ENCODE measurements around the gene FAM83E.
A peak's percentile ranks its signal among the peaks of the same experiment; 100 is the strongest.

FAM83E gene

GRCh38 chr19:48628486-48629296, 13.8 kb upstream of the FAM83E start:
- DNase-seq (ENCODE audit: low read depth, low spot score), result no peak

GRCh38 chr19:48627865-48628314, 13.0 kb upstream of the FAM83E start:
- no peak for DNase-seq (ENCODE audit: low read depth, low spot score)

GRCh38 chr19:48627201-48627864, 12.5 kb upstream of the FAM83E start:
- no peak for DNase-seq (ENCODE audit: low read depth, low spot score)

GRCh38 chr19:48625891-48626327, 11.0 kb upstream of the FAM83E start:
- no peak for DNase-seq (ENCODE audit: low read depth, low spot score)

DNA sequence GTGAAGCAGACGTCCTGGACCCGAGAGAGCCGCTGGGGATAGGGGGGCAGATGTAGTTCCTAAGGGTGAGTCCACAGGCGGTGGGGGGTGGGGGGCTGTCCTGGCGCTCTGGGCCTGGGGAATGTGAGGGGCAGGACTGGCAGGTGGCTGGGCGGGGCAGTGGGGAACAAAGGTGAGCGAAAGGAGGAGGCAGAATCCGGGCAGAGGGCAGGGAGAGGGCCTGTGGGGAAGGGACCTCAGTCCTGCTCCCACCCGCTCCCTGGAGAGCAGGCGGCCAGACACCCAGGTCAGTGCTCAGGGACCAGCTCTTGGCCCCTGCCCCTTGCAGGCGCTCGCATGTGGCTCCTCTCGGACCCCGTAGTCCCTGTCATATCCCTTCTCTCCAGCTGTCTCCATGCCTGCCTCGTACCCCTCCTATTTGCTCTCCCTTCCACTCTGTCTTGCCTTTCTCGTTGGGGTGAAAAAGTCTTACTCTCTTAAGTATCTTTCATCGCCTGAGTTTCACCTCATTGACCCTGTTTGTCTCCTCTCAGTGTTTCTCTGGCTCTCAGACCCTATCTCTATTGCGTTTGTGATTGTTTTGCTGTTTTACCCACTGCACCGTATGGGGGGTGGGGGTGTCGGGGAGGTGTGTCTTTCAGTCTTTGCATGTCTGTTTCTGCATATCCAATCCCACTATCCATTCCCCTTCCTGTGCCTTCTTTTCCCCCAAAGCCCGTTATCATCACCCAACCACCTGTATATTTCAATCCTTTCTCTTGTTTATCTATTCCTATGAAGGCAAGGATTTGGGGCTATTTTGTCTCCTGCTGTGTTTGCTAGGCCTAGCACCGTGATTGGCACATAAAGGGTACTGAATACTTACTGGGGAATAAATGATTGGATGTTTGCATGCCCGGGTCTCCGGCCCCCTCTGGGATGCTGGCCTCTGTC, 10.2 kb upstream of the FAM83E start:
- DNase-seq (ENCODE audit: low read depth, low spot score), result no peak

GRCh38 chr19:48624067-48624594, 9.3 kb upstream of the FAM83E start:
- DNase-seq (ENCODE audit: low read depth, low spot score), result no peak

- DNase-seq (ENCODE audit: low read depth, low spot score), result no peak
These were observed 8.7 kb upstream of the FAM83E start for GRCh38 chr19:48623556-48624066.

DNA sequence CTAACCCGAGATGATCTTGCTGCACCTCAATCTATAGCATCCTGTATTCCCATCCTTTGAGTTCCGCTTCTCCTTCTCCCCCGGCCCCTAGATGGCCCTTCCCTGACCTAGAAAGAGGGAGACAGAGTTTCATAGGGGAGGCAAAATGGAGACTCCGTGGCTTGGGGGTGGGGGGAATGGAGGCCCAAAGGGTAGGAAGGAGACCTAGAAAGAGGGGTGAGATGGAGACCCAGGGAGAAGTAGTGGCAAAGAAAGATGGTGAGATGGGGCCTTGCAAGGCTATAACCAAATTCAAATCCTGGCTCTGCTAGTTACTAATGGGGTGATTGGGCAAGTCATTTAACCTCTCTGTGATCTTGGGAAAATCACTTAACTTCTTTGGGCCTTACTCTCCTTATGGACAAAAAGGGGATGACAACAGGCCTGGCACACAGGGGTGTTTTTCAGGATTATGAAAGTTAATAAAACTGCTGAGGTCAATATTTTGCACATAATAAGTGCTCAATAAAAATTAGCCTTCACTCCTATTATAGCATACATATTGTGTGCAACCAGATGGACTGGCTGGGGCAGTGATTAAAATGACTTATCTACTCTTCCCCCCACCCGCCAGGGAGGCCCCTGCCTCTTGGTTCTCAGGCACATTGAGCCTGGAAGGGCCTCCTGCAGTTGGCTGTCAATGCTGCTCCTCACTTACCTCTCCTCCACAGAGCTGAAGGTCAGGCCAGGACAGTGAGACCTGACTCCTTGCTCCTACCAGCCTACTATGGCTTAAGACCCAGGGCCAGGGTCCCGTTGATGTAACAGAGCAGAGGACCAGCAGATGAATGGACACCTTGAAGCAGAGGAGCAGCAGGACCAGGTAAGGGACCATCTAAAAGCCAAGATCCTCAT, 5.1 kb upstream of the FAM83E start:
- DNase-seq (ENCODE audit: low read depth, low spot score), result no peak

DNA sequence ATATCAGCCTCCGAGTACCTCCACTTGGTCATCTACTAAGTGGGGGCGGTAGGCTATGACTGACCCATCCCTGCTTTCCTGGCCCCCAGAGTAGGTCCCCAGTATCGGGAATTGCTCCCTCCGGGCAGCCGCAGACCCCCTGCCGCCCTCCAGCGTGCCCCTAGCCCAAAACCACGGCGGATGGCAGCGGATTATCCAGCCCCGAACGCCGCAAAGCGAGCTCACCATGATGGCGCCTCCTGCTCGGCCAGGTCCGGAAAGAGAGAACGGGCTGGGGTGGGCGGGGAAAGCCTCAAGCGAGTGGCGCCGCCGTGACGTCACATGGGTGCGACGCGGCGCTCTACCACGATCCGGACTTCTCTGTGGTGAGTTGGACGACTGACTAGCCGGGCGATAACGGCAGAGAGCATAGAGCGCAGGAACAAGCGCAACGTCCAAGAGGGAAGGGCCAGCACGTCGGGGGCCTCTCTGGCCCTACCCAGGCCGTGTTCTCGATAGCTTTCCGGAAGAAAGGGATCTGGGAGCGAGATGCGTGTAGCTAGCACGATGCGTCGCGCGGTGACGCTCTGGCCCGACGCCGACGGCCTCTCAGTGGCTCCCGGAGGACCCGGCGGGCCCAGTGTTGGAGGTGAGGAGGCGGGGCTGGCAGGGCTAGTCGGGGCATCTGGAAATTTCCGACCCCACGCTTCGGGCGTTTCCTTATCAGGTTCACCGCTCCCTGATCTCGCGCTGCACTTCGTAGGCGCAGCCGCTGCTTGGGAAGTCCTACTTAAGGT, 4.2 kb upstream of the FAM83E start, which contains the start of the genes RPL18 and SPHK2:
TSS of gene RPL18 (minus strand) at position 263 of the 776 bp plus-strand sequence. CDS start at position 228, 35 bp downstream.
TSS of gene SPHK2 (plus strand) at position 591 of the 776 bp plus-strand sequence. CDS start 1,009 bp downstream, outside the sequence.
- DNase-seq (ENCODE audit: low read depth, low spot score), result peak; percentile 99

DNA sequence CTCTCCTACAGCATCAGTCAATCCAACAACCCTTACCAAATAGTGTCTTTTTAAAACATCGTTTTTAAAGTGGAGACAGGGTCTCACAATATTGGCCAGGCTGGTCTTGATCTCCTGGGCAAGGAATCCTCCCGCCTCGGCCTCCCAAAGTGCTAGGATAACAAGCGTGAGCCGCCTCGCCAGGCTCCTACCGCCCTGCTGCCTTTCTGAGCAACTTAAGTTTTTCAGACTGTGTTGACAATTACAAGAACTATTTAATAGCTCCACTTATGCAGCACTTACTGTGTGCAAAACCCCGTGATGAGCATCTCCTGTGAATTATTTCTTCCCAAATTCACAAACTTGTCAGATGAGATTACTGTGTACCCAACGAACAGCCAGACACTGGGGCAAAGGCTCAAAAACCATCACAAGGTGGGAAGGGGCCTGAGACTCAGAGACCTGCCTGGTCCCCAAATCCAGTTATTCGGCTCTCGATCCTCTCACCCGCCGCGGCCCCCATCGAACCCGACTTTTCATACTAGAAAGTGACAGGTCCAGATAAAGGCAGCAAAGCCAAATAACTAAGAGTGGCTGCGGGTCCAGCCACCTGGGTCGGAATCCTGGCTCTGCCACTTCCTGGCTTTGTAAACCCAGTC, 3.5 kb upstream of the FAM83E start:
- no peak for DNase-seq (ENCODE audit: low read depth, low spot score)

GRCh38 chr19:48617146-48617937, 2.5 kb upstream of the FAM83E start:
- no peak for DNase-seq (ENCODE audit: low read depth, low spot score)

GRCh38 chr19:48616491-48617056, 1.7 kb upstream of the FAM83E start:
- no peak for DNase-seq (ENCODE audit: low read depth, low spot score)

- no peak for DNase-seq (ENCODE audit: low read depth, low spot score)
These were observed 1.2 kb upstream of the FAM83E start for GRCh38 chr19:48616041-48616436.

DNA sequence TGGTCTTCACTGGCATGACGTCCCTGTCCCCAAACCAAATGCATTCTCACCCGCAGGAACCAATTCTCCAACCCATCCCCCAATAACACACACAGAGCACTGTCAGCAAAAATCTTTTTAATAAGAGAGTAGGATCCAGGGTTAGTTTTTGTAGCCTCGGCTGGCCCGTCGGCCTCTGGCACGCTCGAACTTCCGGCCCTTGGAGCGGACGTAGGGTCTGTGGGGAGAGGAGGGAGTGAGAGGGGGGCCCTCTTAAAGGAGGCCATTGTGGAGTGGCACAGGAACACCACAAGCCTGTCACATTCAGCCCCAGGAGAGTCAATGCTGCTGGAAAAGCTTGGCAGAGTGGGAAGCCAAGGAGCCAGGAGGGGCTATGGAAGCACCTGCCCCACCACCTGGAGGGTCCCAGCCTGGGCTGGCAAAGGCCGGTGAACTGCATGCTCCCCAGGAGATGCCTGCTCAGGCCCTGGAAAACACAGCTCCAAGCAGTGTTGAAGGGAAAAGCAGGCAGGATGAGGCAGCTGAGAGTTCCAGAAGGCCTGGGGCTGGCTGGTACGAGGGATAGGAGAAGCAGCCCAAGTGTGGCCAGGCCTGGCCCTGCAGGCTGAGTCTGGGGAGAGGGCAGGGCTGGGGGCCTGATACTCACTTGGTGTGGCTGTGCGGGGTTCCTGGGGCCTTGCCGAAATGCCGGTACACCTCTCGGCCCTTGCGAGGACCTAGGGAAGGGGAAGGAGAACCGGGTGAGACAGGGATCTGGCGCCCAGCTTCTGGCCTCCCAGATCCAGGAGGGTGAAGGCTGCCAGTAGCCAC, 560 bp upstream of the FAM83E start:
- DNase-seq (ENCODE audit: low read depth, low spot score), result no peak

DNA sequence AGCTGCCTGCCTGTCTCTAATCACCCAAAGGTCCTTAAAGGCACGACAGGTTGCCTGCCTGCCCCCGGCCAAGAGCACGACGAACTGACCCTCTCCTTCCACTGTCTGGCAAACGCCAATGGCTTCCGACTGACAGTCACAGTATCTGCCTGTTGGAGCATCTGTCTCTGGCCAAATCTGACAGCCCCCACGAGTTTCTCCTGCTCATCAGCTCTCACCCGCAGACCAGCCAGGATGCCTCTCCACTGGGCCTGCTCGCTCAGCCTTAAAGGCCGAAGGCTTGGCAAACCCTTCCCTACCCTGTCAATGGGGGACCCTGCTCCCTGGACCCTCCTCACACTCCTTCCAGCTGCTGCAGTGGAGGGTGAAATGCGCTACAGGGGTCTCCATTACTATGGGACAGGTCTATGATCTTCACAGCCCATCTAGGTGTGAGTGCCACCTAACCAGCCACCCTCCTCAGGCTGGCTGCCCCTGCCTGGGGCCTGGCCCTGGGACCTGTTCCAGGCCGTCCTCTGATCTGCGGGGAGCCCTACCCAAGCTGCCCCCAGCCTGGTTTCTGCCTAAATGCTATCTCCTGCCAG, 932 bp downstream of the FAM83E start:
- DNase-seq (ENCODE audit: low read depth, low spot score), result no peak
